Gastroesophageal sphincter (tissue), 4 donors: Measurements from ENCODE around the gene ARRDC1. TPM values are rescaled to one million over a fixed set of nuclear protein-coding genes. Genes with fewer than 3 reads are reported as not detected.
A peak's percentile ranks its signal among the peaks of the same experiment; 100 is the strongest.
"Not testable (repeated sequence)": the region's sequence is repeated elsewhere in the genome, so short reads cannot be mapped to it uniquely, and the experiment has no call there.

Source experiments
- ATAC-seq: fragments of 150-250 bp; one replicate; pipeline ENCODE4 v1.9.1; 2016; ENCODE audit warnings: mild to moderate bottlenecking, moderate library complexity
- H3K27ac ChIP-seq, 4 donors: fragments of 200-600 bp; sonication (generic) in 3 of 4; 1 replicate in 3 of 4; 2 replicates in 1 of 4; pipeline ENCODE4 v1.5.1; 2016 to 2019
- H3K27me3 ChIP-seq: fragments of 200-600 bp; sonication (generic); one replicate; pipeline ENCODE4 v1.5.1; 2019
- H3K36me3 ChIP-seq, 2 donors: fragments of 200-600 bp; sonication (generic); one replicate each; pipeline ENCODE4 v1.5.1; 2019; ENCODE audit warnings: control low read depth in 1 of 2
- H3K4me1 ChIP-seq, 3 donors: fragments of 200-600 bp; sonication (generic); 1 replicate in 2 of 3; 2 replicates in 1 of 3; pipeline ENCODE4 v1.5.1; 2016 to 2019; ENCODE audit warnings: control low read depth in 2 of 3
- H3K4me3 ChIP-seq, 2 donors: fragments of 200-600 bp; sonication (generic); one replicate each; pipeline ENCODE4 v1.5.1; 2019; ENCODE audit warnings: mild to moderate bottlenecking in 1 of 2, moderate library complexity in 1 of 2
- H3K9me3 ChIP-seq, 3 donors: fragments of 200-600 bp; sonication (generic); one replicate each; pipeline ENCODE4 v1.5.1; 2017 to 2019; ENCODE audit warnings: control low read depth in 2 of 3
- EP300 ChIP-seq: sonication (generic); formaldehyde crosslinking; IDR thresholded peaks from one replicate; pipeline ENCODE4 v1.6.1; 2017; ENCODE audit warnings: antibody characterized with exemption, mild to moderate bottlenecking
- POLR2A ChIP-seq, 2 donors: fragments of 450-650 bp; IDR thresholded peaks; one replicate each; pipeline ENCODE4 v1.6.1; 2017; ENCODE audit warnings: antibody characterized with exemption in 2 of 2, mild to moderate bottlenecking in 2 of 2, moderate library complexity in 1 of 2
- POLR2AphosphoS5 ChIP-seq: sonication (generic); formaldehyde crosslinking; IDR thresholded peaks from one replicate; pipeline ENCODE4 v1.6.1; 2017; ENCODE audit warnings: antibody characterized with exemption
- WGBS, 2 donors: methylation state at CpG; one replicate each; pipeline ENCODE4 v1.1.5; 2018; ENCODE audit warnings: low coverage in 1 of 2; 5-methylcytosine and 5-hydroxymethylcytosine counted together
- total RNA-seq, 4 donors: library from RNA; depleted of rRNA; stranded (reverse); fragments of >200 nt; gene quantifications; one replicate each; pipeline ENCODE4 v1.1.0, GENCODE V29; 2016
- TF ChIP-seq, protein P1 (sequence below), 4 experiments: fragments of 200-600 bp in 2 of 4; fragments of 450-650 bp in 2 of 4; sonication (generic) in 1 of 4; IDR thresholded peaks; one replicate each; pipeline ENCODE4 v1.5.1; 2017 to 2019; ENCODE audit warnings: antibody characterized with exemption in 4 of 4, mild to moderate bottlenecking in 2 of 4, moderate library complexity in 2 of 4

The ARRDC1 gene
- total RNA-seq, 4 donors from 2014 or later, result 16.0 to 25.1 (median 21.9) TPM

DNA sequence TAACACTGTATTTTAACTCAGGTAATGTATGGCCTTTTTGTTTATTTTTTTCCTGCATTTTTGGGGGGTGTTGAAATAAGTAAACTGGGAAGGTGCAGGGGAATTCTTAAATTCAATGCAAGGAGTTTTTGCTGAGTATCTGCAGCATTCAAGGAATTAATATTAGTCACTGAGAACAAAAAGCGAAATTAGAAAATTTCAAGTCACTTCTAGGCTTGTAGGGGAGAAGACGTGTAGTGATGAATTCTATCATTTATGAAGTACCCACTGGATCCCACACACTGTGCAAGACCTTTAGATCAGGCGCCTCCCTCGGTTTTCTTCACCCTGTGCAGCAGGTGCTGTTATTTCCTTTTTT lies 14.5 kb downstream of the ARRDC1 start:
- Histone ChIP-seq H3K36me3 (peaks cover 0 to 19% of the 10 kb centered on the region in 2 donors), H3K4me3 (peak overlapping the region; percentile 72 to 95), H3K4me1 (peaks cover 8 to 74% (median 35%) of the 10 kb centered on the region in 3 donors), H3K27me3 (no peaks in the 10 kb centered on the region), H3K9me3 (no peaks in the 10 kb centered on the region), H3K27ac (peak overlapping the region in 3 of 4 donors; percentile 88 to 96 (median 90))
- 38 to 48% methylated on average over 4 of the region's 4 CpGs for WGBS, 2 donors
- TF ChIP-seq EP300 (no peak), POLR2AphosphoS5 (no peak), POLR2A (IDR thresholded peaks at IDR 0.05) (no peak)
- TF ChIP-seq, protein P1, sequence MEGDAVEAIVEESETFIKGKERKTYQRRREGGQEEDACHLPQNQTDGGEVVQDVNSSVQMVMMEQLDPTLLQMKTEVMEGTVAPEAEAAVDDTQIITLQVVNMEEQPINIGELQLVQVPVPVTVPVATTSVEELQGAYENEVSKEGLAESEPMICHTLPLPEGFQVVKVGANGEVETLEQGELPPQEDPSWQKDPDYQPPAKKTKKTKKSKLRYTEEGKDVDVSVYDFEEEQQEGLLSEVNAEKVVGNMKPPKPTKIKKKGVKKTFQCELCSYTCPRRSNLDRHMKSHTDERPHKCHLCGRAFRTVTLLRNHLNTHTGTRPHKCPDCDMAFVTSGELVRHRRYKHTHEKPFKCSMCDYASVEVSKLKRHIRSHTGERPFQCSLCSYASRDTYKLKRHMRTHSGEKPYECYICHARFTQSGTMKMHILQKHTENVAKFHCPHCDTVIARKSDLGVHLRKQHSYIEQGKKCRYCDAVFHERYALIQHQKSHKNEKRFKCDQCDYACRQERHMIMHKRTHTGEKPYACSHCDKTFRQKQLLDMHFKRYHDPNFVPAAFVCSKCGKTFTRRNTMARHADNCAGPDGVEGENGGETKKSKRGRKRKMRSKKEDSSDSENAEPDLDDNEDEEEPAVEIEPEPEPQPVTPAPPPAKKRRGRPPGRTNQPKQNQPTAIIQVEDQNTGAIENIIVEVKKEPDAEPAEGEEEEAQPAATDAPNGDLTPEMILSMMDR (IDR thresholded peaks at IDR 0.05), result no peak
- no peak for ATAC-seq

DNA sequence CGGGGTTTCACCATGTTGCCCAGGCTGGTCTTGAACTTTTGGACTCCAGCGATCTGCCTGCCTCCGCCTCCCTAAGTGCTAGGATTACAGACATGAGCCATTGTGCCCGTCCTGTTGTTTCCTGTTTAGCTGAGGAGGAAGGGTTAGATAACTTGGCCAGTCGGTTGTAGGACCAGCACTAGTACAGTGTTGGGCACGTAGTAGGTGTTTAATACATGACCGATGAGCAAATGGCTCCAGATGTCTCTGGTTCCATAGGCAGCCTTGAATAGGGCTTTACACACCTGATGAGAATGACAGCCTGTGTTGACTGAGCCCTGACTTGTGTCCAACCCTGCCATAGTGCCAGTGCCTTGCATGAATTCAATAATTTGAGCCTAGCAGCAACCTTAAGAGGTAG lies 15.1 kb downstream of the ARRDC1 start:
- no peaks in the 10 kb centered on the region for H3K9me3 ChIP-seq
- no peak overlapping the region for H3K4me3 ChIP-seq
- ATAC-seq, result no peak
- no peaks in the 10 kb centered on the region for H3K27me3 ChIP-seq
- peak overlapping the region in 2 of 4 donors; percentile 46 to 90 for H3K27ac ChIP-seq
- peaks cover 8 to 80% (median 35%) of the 10 kb centered on the region in 3 donors for H3K4me1 ChIP-seq
- H3K36me3 ChIP-seq, result peaks cover 0 to 14% of the 10 kb centered on the region in 2 donors
- TF ChIP-seq POLR2A (IDR thresholded peaks at IDR 0.05) (no peak), POLR2AphosphoS5 (no peak), EP300 (no peak)
- TF ChIP-seq, protein P1 (IDR thresholded peaks at IDR 0.05), result no peak
- WGBS, 2 donors, result 70% methylated on average over 6 of the region's 7 CpGs; no CpG with 5 or more reads in 1 of the 2 donors

DNA sequence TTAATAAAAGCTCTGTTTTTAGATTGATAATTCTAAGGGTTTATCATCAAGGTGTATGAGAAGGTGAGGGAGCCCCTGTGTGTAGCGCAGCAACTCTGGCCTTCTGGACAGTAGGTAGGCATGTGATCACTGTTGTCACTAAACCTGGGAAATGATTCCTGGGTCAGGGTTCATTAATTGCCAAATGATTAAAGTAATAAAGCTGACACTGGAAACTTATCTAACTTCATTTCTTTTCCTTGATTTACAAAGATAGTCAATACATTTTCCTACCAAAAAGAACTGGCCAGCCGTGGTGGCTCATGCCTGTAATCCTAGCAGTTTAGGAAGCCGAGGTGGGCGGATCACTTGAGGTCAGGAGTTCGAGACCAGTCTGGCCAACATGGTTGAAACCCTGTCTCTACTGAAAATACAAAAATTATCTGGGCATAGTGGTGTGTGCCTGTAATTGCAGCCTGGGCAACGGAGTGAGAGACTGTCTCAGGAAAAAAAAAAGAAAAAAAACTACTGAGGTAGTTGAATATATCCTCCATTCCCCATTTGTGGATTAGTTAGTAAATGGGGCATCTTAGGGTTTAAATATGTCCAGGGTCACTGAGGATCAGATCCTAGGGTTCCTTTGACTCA lies 15.8 kb downstream of the ARRDC1 start:
- WGBS, 2 donors, result 50% methylated on average over 6 of the region's 6 CpGs
- H3K9me3 ChIP-seq, result no peaks in the 10 kb centered on the region
- H3K4me3 ChIP-seq, result no peak overlapping the region
- TF ChIP-seq, protein P1 (IDR thresholded peaks at IDR 0.05), result peak in 1 of 4 experiments; percentile 14
- TF ChIP-seq EP300, result no peak
- H3K27ac ChIP-seq, result peak overlapping the region in 2 of 4 donors; percentile 46 to 90
- peaks cover 0 to 7% of the 10 kb centered on the region in 2 donors for H3K36me3 ChIP-seq
- H3K4me1 ChIP-seq, result peaks cover 8 to 79% (median 35%) of the 10 kb centered on the region in 3 donors
- no peak for ATAC-seq
- no peaks in the 10 kb centered on the region for H3K27me3 ChIP-seq

DNA sequence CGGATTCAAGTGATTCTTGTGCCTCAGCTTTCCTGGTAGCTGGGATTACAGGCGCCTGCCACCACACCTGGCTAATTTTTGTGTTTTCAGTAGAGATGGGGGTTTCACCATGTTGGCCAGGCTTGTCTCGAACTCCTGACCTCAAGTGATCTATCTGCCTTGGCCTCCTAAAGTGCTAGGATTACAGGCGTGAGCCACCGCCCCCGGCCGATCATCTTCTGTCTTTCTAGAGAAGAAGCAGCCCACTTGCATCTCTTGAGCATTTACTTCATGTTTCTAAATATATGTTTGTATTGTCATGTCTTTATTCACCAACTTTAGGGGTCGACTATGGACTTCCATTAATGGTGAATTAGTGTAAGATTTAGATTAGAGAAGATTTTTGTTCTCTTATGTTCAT lies 16.7 kb downstream of the ARRDC1 start:
- not testable (repeated sequence) for H3K4me3 ChIP-seq, H3K36me3 ChIP-seq, H3K27ac ChIP-seq, H3K9me3 ChIP-seq, H3K27me3 ChIP-seq, ATAC-seq
- WGBS, 2 donors, result 87 to 100% methylated on average over 2 to 6 of the region's 8 CpGs
- peaks cover 8 to 69% (median 34%) of the 10 kb centered on the region in 3 donors for H3K4me1 ChIP-seq

- Histone ChIP-seq H3K27me3 (no peaks in the 10 kb centered on the region), H3K36me3 (no peaks in the 10 kb centered on the region), H3K4me1 (peaks cover 0 to 80% (median 23%) of the 10 kb centered on the region in 3 donors), H3K4me3 (no peak overlapping the region), H3K27ac (no peak overlapping the region), H3K9me3 (no peaks in the 10 kb centered on the region)
- WGBS, 2 donors, result 73 to 87% methylated on average over 4 of the region's 4 CpGs
- no peak for ATAC-seq
- TF ChIP-seq POLR2AphosphoS5 (no peak), POLR2A (IDR thresholded peaks at IDR 0.05) (no peak), EP300 (no peak)
Measured at GRCh38 chr9:137626464-137626863, 21.0 kb downstream of the ARRDC1 start.

- H3K36me3 ChIP-seq, ATAC-seq, H3K4me3 ChIP-seq, H3K9me3 ChIP-seq, H3K27me3 ChIP-seq, H3K27ac ChIP-seq: not testable (repeated sequence)
- 95 to 99% methylated on average over 8 to 11 of the region's 14 CpGs for WGBS, 2 donors
- peaks cover 0 to 80% (median 17%) of the 10 kb centered on the region in 3 donors for H3K4me1 ChIP-seq
Measured at GRCh38 chr9:137627406-137627805, 21.9 kb downstream of the ARRDC1 start.
